Measurements from ENCODE around the gene ADAM8.

DNA sequence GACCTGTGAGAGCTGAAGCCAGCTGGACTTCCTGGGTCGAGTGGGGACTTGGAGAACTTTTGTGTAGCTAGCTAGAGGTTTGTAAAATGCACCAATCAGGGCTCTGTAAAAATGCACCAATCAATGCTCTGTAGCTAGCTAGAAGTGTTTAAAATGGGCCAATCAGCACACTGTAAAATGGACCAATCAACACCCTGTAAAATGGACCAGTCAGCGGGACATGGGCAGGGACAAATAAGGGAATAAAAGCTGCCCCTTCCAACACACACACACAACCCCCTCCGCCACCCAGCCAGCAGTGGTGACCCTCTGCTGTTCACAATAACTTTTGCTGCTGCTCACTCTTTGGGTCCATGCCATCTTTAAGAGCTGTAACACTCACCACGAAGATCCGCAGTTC, 39.2 kb upstream of the ADAM8 start:
- TF ChIP-seq, protein P1, sequence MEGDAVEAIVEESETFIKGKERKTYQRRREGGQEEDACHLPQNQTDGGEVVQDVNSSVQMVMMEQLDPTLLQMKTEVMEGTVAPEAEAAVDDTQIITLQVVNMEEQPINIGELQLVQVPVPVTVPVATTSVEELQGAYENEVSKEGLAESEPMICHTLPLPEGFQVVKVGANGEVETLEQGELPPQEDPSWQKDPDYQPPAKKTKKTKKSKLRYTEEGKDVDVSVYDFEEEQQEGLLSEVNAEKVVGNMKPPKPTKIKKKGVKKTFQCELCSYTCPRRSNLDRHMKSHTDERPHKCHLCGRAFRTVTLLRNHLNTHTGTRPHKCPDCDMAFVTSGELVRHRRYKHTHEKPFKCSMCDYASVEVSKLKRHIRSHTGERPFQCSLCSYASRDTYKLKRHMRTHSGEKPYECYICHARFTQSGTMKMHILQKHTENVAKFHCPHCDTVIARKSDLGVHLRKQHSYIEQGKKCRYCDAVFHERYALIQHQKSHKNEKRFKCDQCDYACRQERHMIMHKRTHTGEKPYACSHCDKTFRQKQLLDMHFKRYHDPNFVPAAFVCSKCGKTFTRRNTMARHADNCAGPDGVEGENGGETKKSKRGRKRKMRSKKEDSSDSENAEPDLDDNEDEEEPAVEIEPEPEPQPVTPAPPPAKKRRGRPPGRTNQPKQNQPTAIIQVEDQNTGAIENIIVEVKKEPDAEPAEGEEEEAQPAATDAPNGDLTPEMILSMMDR (IDR thresholded peaks at IDR 0.05; ENCODE audit: poor library complexity, severe bottlenecking): no peak
- no peak for TF ChIP-seq SMC3 (conservative IDR thresholded peaks at IDR 0.05; ENCODE audit: poor library complexity)
- TF ChIP-seq TAF1 (IDR thresholded peaks at IDR 0.05; ENCODE audit: low read depth): no peak
- no peak for TF ChIP-seq EZH2 (IDR thresholded peaks at IDR 0.05; ENCODE audit: borderline replicate concordance, insufficient read depth, low read length, poor library complexity, severe bottlenecking)
- TF ChIP-seq EP300 (conservative IDR thresholded peaks at IDR 0.05; ENCODE audit: poor library complexity, severe bottlenecking): no peak
